Thoracic aorta (tissue), 2 donors: ENCODE data around the gene PTPRG. TPM values are rescaled to one million over a fixed set of nuclear protein-coding genes. Genes with fewer than 3 reads are reported as not detected.

Experiments used
- ATAC-seq: fragments of 150-250 bp; one replicate; pipeline ENCODE4 v1.8.0; 2017; ENCODE audit warnings: low read depth; ENCODE audit not compliant: insufficient number of reproducible peaks, low FRiP score
- DNase-seq: peaks from one replicate; pipeline ENCODE4 v3.0.0-alpha.2; 2020; ENCODE audit warnings: low spot score
- H3K27ac ChIP-seq, 2 donors: fragments of 200-600 bp; sonication (generic); 1 replicate in 1 of 2; 2 replicates in 1 of 2; pipeline ENCODE4 v1.5.1; 2016; ENCODE audit warnings: mild to moderate bottlenecking in 2 of 2, moderate library complexity in 2 of 2
- H3K27me3 ChIP-seq: fragments of 200-600 bp; sonication (generic); replicated peaks from 2 replicates; pipeline ENCODE4 v1.6.0; 2016; ENCODE audit warnings: mild to moderate bottlenecking; ENCODE audit not compliant: insufficient read depth
- H3K36me3 ChIP-seq: fragments of 200-600 bp; sonication (generic); one replicate; pipeline ENCODE4 v1.5.1; 2016
- H3K4me1 ChIP-seq, 2 donors: fragments of 200-600 bp; sonication (generic); 1 replicate in 1 of 2; 2 replicates in 1 of 2; pipeline versions ENCODE4 v1.5.1 to v1.6.0; 2016; ENCODE audit warnings: low read depth in 2 of 2, mild to moderate bottlenecking in 1 of 2; ENCODE audit not compliant: control insufficient read depth in 1 of 2
- H3K4me3 ChIP-seq: fragments of 200-600 bp; sonication (generic); 2 replicates; pipeline ENCODE4 v1.5.1; 2016; ENCODE audit warnings: mild to moderate bottlenecking
- H3K9me3 ChIP-seq: fragments of 200-600 bp; sonication (generic); 2 replicates; pipeline ENCODE4 v1.5.1; 2016
- CTCF ChIP-seq: fragments of 200-600 bp; sonication (generic); IDR thresholded peaks from one replicate; pipeline ENCODE4 v1.5.1; 2019; ENCODE audit warnings: antibody characterized with exemption
- total RNA-seq, 2 donors: library from RNA; depleted of rRNA; stranded (reverse); fragments of >200 nt; gene quantifications; one replicate each; pipeline versions ENCODE4 v1.1.0 to v1.2.3, GENCODE V29; 2016

The PTPRG gene
- total RNA-seq, 2 donors from 2014 or later, result 154 to 208 TPM

- Histone ChIP-seq H3K27ac (no peak overlapping the region), H3K4me1 (peaks cover 8 to 49% of the 10 kb centered on the region in 2 donors), H3K36me3 (no peaks in the 10 kb centered on the region), H3K27me3 (no peaks in the 10 kb centered on the region), H3K4me3 (no peak overlapping the region), H3K9me3 (no peaks in the 10 kb centered on the region)
- no peak for TF ChIP-seq CTCF
- no peak for DNase-seq
- no peak for ATAC-seq
These were observed 338.5 kb downstream of the PTPRG start for GRCh38 chr3:61899700-61900462.

- no peak for TF ChIP-seq CTCF
- ATAC-seq, result no peak
These were observed 340.1 kb downstream of the PTPRG start for GRCh38 chr3:61901496-61901895.

GRCh38 chr3:61901986-61902385 lies 340.6 kb downstream of the PTPRG start:
- DNase-seq (no peak), ATAC-seq (no peak)
- no peak for TF ChIP-seq CTCF
- Histone ChIP-seq H3K27ac (no peak overlapping the region), H3K36me3 (no peaks in the 10 kb centered on the region), H3K4me1 (peaks cover 17 to 51% of the 10 kb centered on the region in 2 donors), H3K4me3 (no peak overlapping the region), H3K27me3 (no peaks in the 10 kb centered on the region), H3K9me3 (no peaks in the 10 kb centered on the region)

More at GRCh38 chr3:61901496-61901895, 340.1 kb downstream of the PTPRG start:
- H3K9me3 ChIP-seq, result no peaks in the 10 kb centered on the region
- DNase-seq, result no peak
- peaks cover 16 to 50% of the 10 kb centered on the region in 2 donors for H3K4me1 ChIP-seq
- no peak overlapping the region for H3K4me3 ChIP-seq
- H3K27ac ChIP-seq, result no peak overlapping the region
- no peaks in the 10 kb centered on the region for H3K27me3 ChIP-seq
- no peaks in the 10 kb centered on the region for H3K36me3 ChIP-seq

- Histone ChIP-seq H3K36me3 (no peaks in the 10 kb centered on the region), H3K9me3 (no peaks in the 10 kb centered on the region), H3K27me3 (no peaks in the 10 kb centered on the region), H3K27ac (no peak overlapping the region), H3K4me1 (peaks cover 17 to 41% of the 10 kb centered on the region in 2 donors), H3K4me3 (no peak overlapping the region)
- DNase-seq (no peak), ATAC-seq (no peak)
- TF ChIP-seq CTCF, result no peak
These were observed 341.7 kb downstream of the PTPRG start for GRCh38 chr3:61903074-61903473.

- Histone ChIP-seq H3K9me3 (no peaks in the 10 kb centered on the region), H3K27ac (peak overlapping the region; percentile 23 to 57), H3K36me3 (no peaks in the 10 kb centered on the region), H3K4me3 (no peak overlapping the region), H3K27me3 (no peaks in the 10 kb centered on the region), H3K4me1 (peaks cover 21 to 51% of the 10 kb centered on the region in 2 donors)
- no peak for TF ChIP-seq CTCF
- no peak for DNase-seq
- ATAC-seq, result no peak
These were observed 342.7 kb downstream of the PTPRG start for GRCh38 chr3:61903931-61904657.
